SK-N-SH (cell line): ENCODE measurements around the gene CPLX3. TPM values are rescaled to one million over a fixed set of nuclear protein-coding genes. Genes with fewer than 3 reads are reported as not detected.

ENCODE experiments used
- CTCF ChIA-PET: fragments of 300-600, 350-600 bp; formaldehyde crosslinking; extraction: SDS; loops from one replicate; lab custom pipeline; 2021; lab: Yijun Ruan, JAX
- POLR2A ChIA-PET: fragments of 350-600 bp; sonication (Branson Sonifier 250); formaldehyde crosslinking; extraction: SDS; loops from one replicate; lab custom pipeline; 2020; ENCODE audit warnings: antibody characterized with exemption, inconsistent platforms; lab: Yijun Ruan, JAX
- DNase-seq: peaks from one replicate; pipeline ENCODE4 v3.0.0; 2012
- H2AFZ ChIP-seq: fragments of 200-600 bp; sonication (generic); 2 replicates; pipeline ENCODE4 v1.8.1; 2016; ENCODE audit warnings: antibody characterized with exemption, mild to moderate bottlenecking, low read depth
- H3F3A ChIP-seq: fragments of 200-600 bp; sonication (generic); replicated peaks from 2 replicates; pipeline ENCODE3; 2016; ENCODE audit warnings: antibody characterized with exemption, mild to moderate bottlenecking; ENCODE audit not compliant: insufficient read depth
- H3K27ac ChIP-seq, 2 experiments: fragments of 200-500 bp in 1 of 2; fragments of 200-600 bp in 1 of 2; sonication (Bioruptor generic) in 1 of 2; sonication (generic), shearing (Covaris generic) in 1 of 2; 2 replicates each; pipeline versions ENCODE4 v1.5.1 to v1.6.1; 2014 to 2016; ENCODE audit warnings: low read depth in 2 of 2, inconsistent platforms in 1 of 2, low read length in 1 of 2, mild to moderate bottlenecking in 1 of 2, mixed read lengths in 1 of 2
- H3K27me3 ChIP-seq: fragments of 200-600 bp; sonication (generic), shearing (Covaris generic); 2 replicates; pipeline ENCODE4 v1.6.1; 2016; ENCODE audit warnings: mixed run types; ENCODE audit not compliant: insufficient read depth
- H3K36me3 ChIP-seq, 2 experiments: fragments of 200-500 bp in 1 of 2; fragments of 200-600 bp in 1 of 2; sonication (Bioruptor generic) in 1 of 2; sonication (generic) in 1 of 2; replicated peaks in 1 of 2; 2 replicates each; pipeline versions ENCODE3 to v1.5.1; 2014 to 2016; ENCODE audit warnings: low read length in 1 of 2, mild to moderate bottlenecking in 1 of 2; ENCODE audit not compliant: insufficient read depth in 2 of 2, control insufficient read depth in 1 of 2
- H3K4me1 ChIP-seq, 2 experiments: fragments of 200-500 bp in 1 of 2; fragments of 200-600 bp in 1 of 2; sonication (Bioruptor generic) in 1 of 2; sonication (generic), shearing (Covaris generic) in 1 of 2; 2 replicates each; pipeline versions ENCODE4 v1.5.1 to v1.6.1; 2014 to 2016; ENCODE audit warnings: low read depth in 1 of 2, low read length in 1 of 2, mixed run types in 1 of 2; ENCODE audit not compliant: insufficient read depth in 2 of 2, control insufficient read depth in 1 of 2
- H3K4me2 ChIP-seq: fragments of 200-600 bp; sonication (generic), shearing (Covaris generic); 2 replicates; pipeline ENCODE4 v1.6.1; 2017; ENCODE audit warnings: mixed run types
- H3K4me3 ChIP-seq, 2 experiments: fragments of 200-500 bp in 1 of 2; fragments of 200-600 bp in 1 of 2; sonication (Bioruptor generic) in 1 of 2; sonication (generic), shearing (Covaris generic) in 1 of 2; 2 replicates each; pipeline versions ENCODE4 v1.5.1 to v1.8.1; 2014 to 2016; ENCODE audit warnings: low read depth in 2 of 2, inconsistent platforms in 1 of 2, low read length in 1 of 2, mild to moderate bottlenecking in 1 of 2, mixed read lengths in 1 of 2, moderate library complexity in 1 of 2
- H3K79me2 ChIP-seq: fragments of 200-600 bp; sonication (generic); 2 replicates; pipeline ENCODE4 v1.8.1; 2017; ENCODE audit warnings: mild to moderate bottlenecking; ENCODE audit not compliant: insufficient read depth
- H3K9ac ChIP-seq: fragments of 200-600 bp; sonication (generic); 2 replicates; pipeline ENCODE4 v1.6.1; 2017; ENCODE audit warnings: mixed run types
- H3K9me2 ChIP-seq: fragments of 200-600 bp; sonication (generic); 2 replicates; pipeline ENCODE4 v1.6.1; 2017; ENCODE audit warnings: mixed run types
- H3K9me3 ChIP-seq: fragments of 200-600 bp; sonication (generic); 2 replicates; pipeline ENCODE4 v1.6.1; 2017; ENCODE audit warnings: mixed run types, mild to moderate bottlenecking, moderate library complexity
- H4K20me1 ChIP-seq: fragments of 200-600 bp; sonication (generic); 2 replicates; pipeline ENCODE4 v1.6.1; 2017; ENCODE audit warnings: mild to moderate bottlenecking, mixed run types; ENCODE audit not compliant: insufficient read depth
- ELF1 ChIP-seq: IDR thresholded peaks from 2 replicates; pipeline ENCODE4 v1.4.0; 2012
- FOXM1 ChIP-seq: IDR thresholded peaks from 2 replicates; pipeline ENCODE4 v1.4.0; 2012; ENCODE audit warnings: low read depth, mild to moderate bottlenecking
- MEF2A ChIP-seq: IDR thresholded peaks from 2 replicates; pipeline ENCODE4 v1.4.0; 2012; ENCODE audit warnings: low read depth, borderline replicate concordance
- NFIC ChIP-seq: IDR thresholded peaks from 2 replicates; pipeline ENCODE4 v1.4.0; 2012; ENCODE audit warnings: borderline replicate concordance
- NRF1 ChIP-seq: IDR thresholded peaks from 2 replicates; pipeline ENCODE4 v1.6.1; 2012; ENCODE audit warnings: low read depth, mild to moderate bottlenecking, low read length
- SMC3 ChIP-seq: IDR thresholded peaks from 2 replicates; pipeline ENCODE4 v1.6.1; 2012; ENCODE audit warnings: low read depth, low read length, improper control_type of control experiment
- TAF1 ChIP-seq: IDR thresholded peaks from 2 replicates; pipeline ENCODE4 v1.6.1; 2012; ENCODE audit warnings: low read depth, mild to moderate bottlenecking, low read length, moderate library complexity, borderline replicate concordance
- TCF12 ChIP-seq: IDR thresholded peaks from 2 replicates; pipeline ENCODE4 v1.4.0; 2012
- YY1 ChIP-seq: IDR thresholded peaks from 2 replicates; pipeline ENCODE4 v1.4.0; 2012; ENCODE audit warnings: low read depth, mild to moderate bottlenecking
- whole genome bisulfite sequencing: methylation state at CpG from one replicate; pipeline ENCODE4 v1.1.6; 2017; ENCODE audit warnings: low lambda C conversion rate; 5-methylcytosine and 5-hydroxymethylcytosine counted together
- polyA plus RNA-seq, 3 experiments: library from polyadenylated mRNA; depleted of rRNA; stranded (reverse); fragments of >200 nt; gene quantifications; 2 replicates each; pipeline ENCODE4 v1.2.3, GENCODE V29; 2012
- small RNA-seq, 7 experiments: library from RNA; depleted of rRNA; stranded (forward); fragments of <200 nt; gene quantifications; one replicate each; pipeline ENCODE3, GENCODE V24; 2012
- TF ChIP-seq, protein P1 (sequence below): IDR thresholded peaks from 2 replicates; pipeline ENCODE4 v1.4.0; 2012; ENCODE audit warnings: low read depth, borderline replicate concordance
- TF ChIP-seq, protein P2 (sequence below): fragments of 150-350 bp; IDR thresholded peaks from 2 replicates; pipeline ENCODE4 v1.6.1; 2017; ENCODE audit warnings: antibody characterized with exemption, low read length, low read depth, borderline replicate concordance
- TF ChIP-seq, protein P3 (sequence below): IDR thresholded peaks from 2 replicates; pipeline ENCODE4 v1.4.0; 2012; ENCODE audit warnings: low read depth
- TF ChIP-seq, protein P4 (sequence below): fragments of 200-600 bp; sonication (generic); IDR thresholded peaks from 2 replicates; pipeline ENCODE4 v1.6.1; 2017; ENCODE audit warnings: antibody characterized with exemption, mild to moderate bottlenecking, moderate library complexity

CPLX3 gene
- polyA plus RNA-seq, 1 of the 3 experiments (the other 2 are of a cell fraction): not detected

DNA sequence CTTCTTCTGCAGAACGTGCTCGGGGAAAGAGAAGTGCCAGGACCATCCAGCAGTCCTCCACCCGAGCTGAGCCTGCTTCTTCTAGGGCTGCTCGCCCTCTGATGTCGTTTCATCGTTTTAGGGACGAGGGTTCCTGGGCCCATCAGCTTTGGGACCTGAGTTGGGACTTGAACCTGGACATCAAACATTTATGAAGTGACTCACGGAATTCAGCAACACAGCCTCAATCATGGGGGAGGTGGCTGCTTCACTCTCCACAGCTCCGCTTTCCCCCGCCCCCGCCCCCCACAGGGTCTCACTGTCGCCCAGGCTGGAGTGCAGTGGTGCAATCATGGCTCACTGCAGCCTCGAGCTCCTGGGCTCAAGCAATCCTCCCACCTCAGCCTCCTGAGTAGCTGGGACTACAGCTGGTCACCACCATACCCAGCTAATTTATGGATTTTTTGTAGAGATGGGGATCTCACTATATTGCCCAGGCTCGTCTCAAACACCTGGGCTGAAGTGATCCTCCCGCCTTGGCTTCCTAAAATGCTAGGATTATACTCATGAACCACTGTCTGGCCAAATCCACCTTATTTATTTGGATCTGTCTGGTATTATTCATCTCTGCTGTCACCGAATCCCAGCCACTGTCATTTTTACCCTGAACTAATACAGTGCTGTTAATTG lies 47.5 kb downstream of the CPLX3 start:
- no peaks in the 10 kb centered on the region for H3K27me3 ChIP-seq
- H2AFZ ChIP-seq: peak overlapping the region; percentile 99
- POLR2A ChIA-PET: interaction anchor here (1.1 to 1.7 kb wide), 2 partner anchors 9 to 28 kb away, joined by 3 to 7 read pairs; no protein-coding TSS in a partner anchor
- H3K27ac ChIP-seq: peak overlapping the region in 1 of 2 experiments; percentile 34; a peak in 1 of 4 replicates
- no peaks in the 10 kb centered on the region for H3K9me2 ChIP-seq
- H3K4me2 ChIP-seq: peak overlapping the region; percentile 90
- peaks cover 40% of the 10 kb centered on the region for H3K79me2 ChIP-seq
- CTCF ChIA-PET: interaction anchor here (0.7 to 2.2 kb wide), 3 partner anchors 28 to 105 kb away, joined by 3 to 9 read pairs (median 5); no protein-coding TSS in a partner anchor
- H3K36me3 ChIP-seq: peaks cover 0 to 5% of the 10 kb centered on the region in 2 experiments
- H3K9me3 ChIP-seq: no peaks in the 10 kb centered on the region
- peak overlapping the region; percentile 29; the same call in 1 of the 2 replicates for H3K9ac ChIP-seq
- peak overlapping the region; percentile 72 to 88 for H3K4me3 ChIP-seq
- 36% methylated on average over 16 of the region's 16 CpGs for WGBS
- DNase-seq: peak; percentile 54
- TF ChIP-seq NFIC (no peak), SMC3 (no peak), YY1 (no peak), MEF2A (no peak), TAF1 (no peak), ELF1 (no peak), TCF12 (no peak)
- TF ChIP-seq, protein P1, sequence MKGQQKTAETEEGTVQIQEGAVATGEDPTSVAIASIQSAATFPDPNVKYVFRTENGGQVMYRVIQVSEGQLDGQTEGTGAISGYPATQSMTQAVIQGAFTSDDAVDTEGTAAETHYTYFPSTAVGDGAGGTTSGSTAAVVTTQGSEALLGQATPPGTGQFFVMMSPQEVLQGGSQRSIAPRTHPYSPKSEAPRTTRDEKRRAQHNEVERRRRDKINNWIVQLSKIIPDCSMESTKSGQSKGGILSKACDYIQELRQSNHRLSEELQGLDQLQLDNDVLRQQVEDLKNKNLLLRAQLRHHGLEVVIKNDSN: no peak
- TF ChIP-seq, protein P2, sequence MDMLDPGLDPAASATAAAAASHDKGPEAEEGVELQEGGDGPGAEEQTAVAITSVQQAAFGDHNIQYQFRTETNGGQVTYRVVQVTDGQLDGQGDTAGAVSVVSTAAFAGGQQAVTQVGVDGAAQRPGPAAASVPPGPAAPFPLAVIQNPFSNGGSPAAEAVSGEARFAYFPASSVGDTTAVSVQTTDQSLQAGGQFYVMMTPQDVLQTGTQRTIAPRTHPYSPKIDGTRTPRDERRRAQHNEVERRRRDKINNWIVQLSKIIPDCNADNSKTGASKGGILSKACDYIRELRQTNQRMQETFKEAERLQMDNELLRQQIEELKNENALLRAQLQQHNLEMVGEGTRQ: no peak
- TF ChIP-seq, protein P3, sequence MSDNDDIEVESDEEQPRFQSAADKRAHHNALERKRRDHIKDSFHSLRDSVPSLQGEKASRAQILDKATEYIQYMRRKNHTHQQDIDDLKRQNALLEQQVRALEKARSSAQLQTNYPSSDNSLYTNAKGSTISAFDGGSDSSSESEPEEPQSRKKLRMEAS: no peak
- TF ChIP-seq, protein P4, sequence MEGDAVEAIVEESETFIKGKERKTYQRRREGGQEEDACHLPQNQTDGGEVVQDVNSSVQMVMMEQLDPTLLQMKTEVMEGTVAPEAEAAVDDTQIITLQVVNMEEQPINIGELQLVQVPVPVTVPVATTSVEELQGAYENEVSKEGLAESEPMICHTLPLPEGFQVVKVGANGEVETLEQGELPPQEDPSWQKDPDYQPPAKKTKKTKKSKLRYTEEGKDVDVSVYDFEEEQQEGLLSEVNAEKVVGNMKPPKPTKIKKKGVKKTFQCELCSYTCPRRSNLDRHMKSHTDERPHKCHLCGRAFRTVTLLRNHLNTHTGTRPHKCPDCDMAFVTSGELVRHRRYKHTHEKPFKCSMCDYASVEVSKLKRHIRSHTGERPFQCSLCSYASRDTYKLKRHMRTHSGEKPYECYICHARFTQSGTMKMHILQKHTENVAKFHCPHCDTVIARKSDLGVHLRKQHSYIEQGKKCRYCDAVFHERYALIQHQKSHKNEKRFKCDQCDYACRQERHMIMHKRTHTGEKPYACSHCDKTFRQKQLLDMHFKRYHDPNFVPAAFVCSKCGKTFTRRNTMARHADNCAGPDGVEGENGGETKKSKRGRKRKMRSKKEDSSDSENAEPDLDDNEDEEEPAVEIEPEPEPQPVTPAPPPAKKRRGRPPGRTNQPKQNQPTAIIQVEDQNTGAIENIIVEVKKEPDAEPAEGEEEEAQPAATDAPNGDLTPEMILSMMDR: no peak
- no peaks in the 10 kb centered on the region for H3F3A ChIP-seq
- peaks cover 10 to 20% of the 10 kb centered on the region in 2 experiments; a peak in 2 of 4 replicates for H3K4me1 ChIP-seq
- H4K20me1 ChIP-seq: peaks cover 20% of the 10 kb centered on the region

DNA sequence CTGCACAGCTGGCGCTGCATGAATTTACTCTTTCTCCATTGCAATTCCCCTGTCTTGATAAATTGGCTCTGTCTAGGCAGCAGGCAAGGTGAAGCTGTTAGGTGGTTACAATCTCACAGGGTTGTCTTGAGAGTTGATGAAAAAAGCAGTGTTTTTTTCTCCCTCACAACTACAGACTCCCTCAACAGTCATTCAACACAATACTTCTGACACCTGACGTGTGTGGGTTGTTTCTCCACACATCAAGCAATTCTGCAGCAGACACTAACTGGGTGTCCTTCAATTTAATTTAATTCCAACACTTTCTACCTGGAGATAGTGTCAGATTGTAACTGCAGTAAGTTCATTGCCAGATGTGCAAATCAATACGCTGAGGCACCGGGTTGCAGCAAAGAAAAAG lies 51.8 kb downstream of the CPLX3 start:
- Histone ChIP-seq H3K79me2 (no peaks in the 10 kb centered on the region), H3K9me3 (no peaks in the 10 kb centered on the region), H4K20me1 (no peaks in the 10 kb centered on the region), H3K36me3 (no peaks in the 10 kb centered on the region), H3K27ac (no peak overlapping the region), H3K4me3 (no peak overlapping the region), H3K4me2 (no peak overlapping the region), H3F3A (no peaks in the 10 kb centered on the region), H3K9ac (no peak overlapping the region), H3K27me3 (no peaks in the 10 kb centered on the region), H3K4me1 (peaks cover 0 to 4% of the 10 kb centered on the region in 2 experiments; a peak in 1 of 4 replicates), H3K9me2 (no peaks in the 10 kb centered on the region), H2AFZ (no peak overlapping the region)
- ChIA-PET POLR2A (no interaction called here), CTCF (interaction anchor here (1.4 to 1.7 kb wide), 2 partner anchors 23 to 72 kb away, joined by 5 read pairs; no protein-coding TSS in a partner anchor)
- 80% methylated on average over 4 of the region's 4 CpGs for WGBS
- no peak for TF ChIP-seq TAF1
- no peak for TF ChIP-seq NFIC
- TF ChIP-seq TCF12: no peak
- TF ChIP-seq FOXM1: no peak
- no peak for TF ChIP-seq NRF1
- no peak for DNase-seq

Small RNAs within 50 kb of the gene (small RNA-seq; reads per million reads assigned to genes)
- 0 reads per million in 7 experiments for gene CPLX3
- 0 reads per million in 7 experiments for gene MIR4513
- gene MIR6882: 0 to 7.8 (median 0.98) reads per million in 7 experiments

Other genes with a start within 250 kb of the CPLX3 start
- gene CLK3, start 210.8 kb upstream of the CPLX3 start, polyA plus RNA-seq (2012; rRNA removed): 67.7 and 72.4 TPM in 2 replicates
- 34.9 and 44.5 TPM in 2 replicates for gene EDC3, start 130.6 kb upstream of the CPLX3 start, polyA plus RNA-seq (2012; rRNA removed)
- 0.07 and 0.15 TPM in 2 replicates for gene CYP1A1, start 101.1 kb upstream of the CPLX3 start, polyA plus RNA-seq (2012; rRNA removed)
- gene CYP1A2, start 77.8 kb upstream of the CPLX3 start, polyA plus RNA-seq (2012; rRNA removed): not detected in 2 replicates
- gene CSK, start 44.5 kb upstream of the CPLX3 start, polyA plus RNA-seq (2012; rRNA removed): 34.7 and 53.1 TPM in 2 replicates
- 0.02 TPM in 1 of 2 replicates, not detected in the other for gene LMAN1L, start 13.8 kb upstream of the CPLX3 start, polyA plus RNA-seq (2012; rRNA removed)
- 41.3 and 55.3 TPM in 2 replicates for gene ULK3, start 16.5 kb downstream of the CPLX3 start, polyA plus RNA-seq (2012; rRNA removed)
- 88.1 and 99.5 TPM in 2 replicates for gene SCAMP2, start 46.7 kb downstream of the CPLX3 start, polyA plus RNA-seq (2012; rRNA removed)
- 58.2 and 63.5 TPM in 2 replicates for gene MPI, start 63.4 kb downstream of the CPLX3 start, polyA plus RNA-seq (2012; rRNA removed)
- 53.0 and 90.2 TPM in 2 replicates for gene FAM219B, start 80.2 kb downstream of the CPLX3 start, polyA plus RNA-seq (2012; rRNA removed)
- 112 and 158 TPM in 2 replicates for gene COX5A, start 111.4 kb downstream of the CPLX3 start, polyA plus RNA-seq (2012; rRNA removed)
- 1.7 TPM in 2 replicates for gene RPP25, start 130.1 kb downstream of the CPLX3 start, polyA plus RNA-seq (2012; rRNA removed)
- gene SCAMP5, start 168.9 kb downstream of the CPLX3 start, polyA plus RNA-seq (2012; rRNA removed): 27.9 and 32.7 TPM in 2 replicates
- gene PPCDC, start 197.0 kb downstream of the CPLX3 start, polyA plus RNA-seq (2012; rRNA removed): 19.8 and 20.7 TPM in 2 replicates